Esophagus squamous epithelium (tissue), 4 donors: ENCODE results near the gene LPP.

Experiments
- CTCF ChIP-seq, 6 experiments: fragments of 450-650 bp in 4 of 6; fragments of 200-600 bp in 2 of 6; sonication (generic) in 2 of 6; IDR thresholded peaks; one replicate each; pipeline ENCODE4 v1.5.1; 2016 to 2019; ENCODE audit warnings: antibody characterized with exemption in 6 of 6, mild to moderate bottlenecking in 4 of 6, moderate library complexity in 4 of 6
- POLR2A ChIP-seq, 4 donors: fragments of 450-650 bp; IDR thresholded peaks; one replicate each; pipeline ENCODE4 v1.6.1; 2017; ENCODE audit warnings: antibody characterized with exemption in 4 of 4, mild to moderate bottlenecking in 4 of 4, moderate library complexity in 3 of 4

DNA sequence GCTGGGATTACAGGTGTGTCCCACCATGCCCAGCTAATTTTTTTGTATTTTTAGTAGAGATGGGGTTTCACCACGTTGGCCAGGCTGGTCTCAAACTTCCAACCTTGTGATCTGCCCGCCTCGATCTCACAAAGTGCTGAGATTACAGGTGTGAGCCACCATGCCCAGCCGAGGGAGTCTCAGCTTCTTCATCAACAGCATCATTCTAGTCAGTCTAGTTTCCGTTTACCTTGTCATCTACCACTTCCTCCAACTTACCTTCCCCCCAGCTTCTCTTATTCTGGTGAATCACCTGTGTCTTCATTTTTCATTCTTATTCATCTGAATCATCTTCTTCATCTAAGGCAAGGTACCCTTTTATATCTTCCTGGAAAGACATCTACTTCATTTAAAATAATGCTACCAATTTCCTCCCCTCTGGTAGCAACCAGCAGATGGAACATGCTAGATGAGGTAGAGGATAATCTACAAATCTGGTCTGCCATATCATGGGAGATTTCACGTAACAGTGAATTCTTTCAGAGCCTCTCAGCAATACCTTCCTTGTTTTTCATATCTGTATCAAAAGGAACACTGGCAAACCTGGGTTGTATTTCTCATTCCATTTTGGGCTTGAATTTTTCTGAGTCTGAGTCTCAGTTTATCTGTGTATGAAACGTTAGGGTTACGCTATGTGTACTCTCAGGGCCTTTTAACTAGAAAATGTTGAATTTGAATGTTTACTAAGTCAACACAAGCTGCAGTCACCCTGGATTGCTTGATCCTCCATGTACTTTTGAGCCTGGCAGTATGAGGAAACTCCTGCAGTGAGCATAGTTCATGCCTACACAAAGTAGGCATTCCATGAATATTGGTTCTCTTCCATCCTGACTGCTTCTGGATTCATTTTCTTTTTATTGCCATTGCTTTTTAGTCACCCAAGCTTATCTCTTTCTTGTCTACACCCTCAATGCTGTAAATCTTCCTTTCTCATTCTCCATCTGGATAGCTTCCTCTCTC is 16.8 kb downstream of the LPP start:
- TF ChIP-seq CTCF (IDR thresholded peaks at IDR 0.05) (no peak), POLR2A (IDR thresholded peaks at IDR 0.05) (no peak)
